Natural killer cell (primary cell): ENCODE results near the gene CCSER2. TPM values are rescaled to one million over a fixed set of nuclear protein-coding genes. Genes with fewer than 3 reads are reported as not detected.
"Not testable (repeated sequence)": the region's sequence is repeated elsewhere in the genome, so short reads cannot be mapped to it uniquely, and the experiment has no call there.

Experiments
- ATAC-seq, 3 donors: fragments of 150-1000 bp in 2 of 3; fragments of 200-7000 bp in 1 of 3; cut with Tn5 transposase; 1 replicate in 1 of 3; 2 replicates in 2 of 3; pipeline ENCODE4 v1.10.0; 2021; ENCODE audit warnings: mild to moderate bottlenecking in 2 of 3, moderate library complexity in 2 of 3
- DNase-seq, 2 donors: peaks; one replicate each; pipeline versions ENCODE4 v3.0.0 to v3.0.0-alpha.2; 2013 to 2021; ENCODE audit warnings: mixed read lengths in 1 of 2
- H3K27ac ChIP-seq: one replicate; pipeline ENCODE4 v1.5.1; 2013; ENCODE audit warnings: mild to moderate bottlenecking, low read length
- H3K27me3 ChIP-seq: one replicate; pipeline ENCODE4 v1.6.1; 2013; ENCODE audit warnings: low read length; ENCODE audit not compliant: control insufficient read depth, insufficient read depth
- H3K36me3 ChIP-seq: one replicate; pipeline ENCODE4 v1.6.1; 2013; ENCODE audit warnings: low read length; ENCODE audit not compliant: control insufficient read depth, insufficient read depth
- H3K4me1 ChIP-seq: one replicate; pipeline ENCODE4 v1.6.1; 2013; ENCODE audit warnings: low read length; ENCODE audit not compliant: control insufficient read depth, insufficient read depth
- H3K4me3 ChIP-seq: one replicate; pipeline ENCODE4 v1.5.1; 2013; ENCODE audit warnings: low read length
- H3K9me3 ChIP-seq: one replicate; pipeline ENCODE4 v1.6.1; 2013; ENCODE audit warnings: low read length; ENCODE audit not compliant: control insufficient read depth, insufficient read depth
- H3K27ac Mint-ChIP-seq, 2 donors: one replicate each; pipeline ENCODE4 v1.8.0; 2022; ENCODE audit warnings: mild to moderate bottlenecking in 2 of 2, mixed read lengths in 2 of 2, moderate library complexity in 1 of 2
- H3K27me3 Mint-ChIP-seq, 2 donors: one replicate each; pipeline ENCODE4 v1.8.0; 2022; ENCODE audit warnings: low read depth in 2 of 2, mixed read lengths in 2 of 2
- H3K36me3 Mint-ChIP-seq: one replicate; pipeline ENCODE4 v1.8.0; 2022; ENCODE audit warnings: mixed read lengths
- H3K4me1 Mint-ChIP-seq, 2 donors: one replicate each; pipeline ENCODE4 v1.8.0; 2022; ENCODE audit warnings: mixed read lengths in 2 of 2
- H3K4me3 Mint-ChIP-seq: one replicate; pipeline ENCODE4 v1.8.0; 2022; ENCODE audit warnings: mild to moderate bottlenecking, moderate library complexity, mixed read lengths
- H3K9me3 Mint-ChIP-seq, 2 donors: one replicate each; pipeline ENCODE4 v1.8.0; 2022; ENCODE audit warnings: mixed read lengths in 2 of 2
- CTCF ChIP-seq: fragments of 200-600 bp; IDR thresholded peaks from one replicate; pipeline ENCODE4 v1.8.0; 2022; ENCODE audit warnings: antibody characterized with exemption
- WGBS: methylation state at CpG from one replicate; pipeline ENCODE4 v1.1.7; 2013; ENCODE audit warnings: missing lambda C conversion rate; ENCODE audit not compliant: insufficient coverage; 5-methylcytosine and 5-hydroxymethylcytosine counted together
- intact Hi-C: fragments of 100-400 bp; cut with micrococcal nuclease; formaldehyde crosslinking; loops from one replicate; pipeline ENCODE4 v1.14.2; 2022
- total RNA-seq, 4 donors: library from RNA; stranded (reverse); fragments of 120-200 nt in 1 of 4; gene quantifications; one replicate each; pipeline versions ENCODE4 v1.2.3 to v1.2.4, GENCODE V29; 2013 to 2022

Gene CCSER2
- total RNA-seq, 3 donors from 2014 or later (not counting 1 experiment from before 2014, with no cell fraction given), result 125 to 158 (median 146) TPM

- no peak overlapping the region for H3K4me3 ChIP-seq
- Mint-ChIP-seq H3K27ac (peak overlapping the region; percentile 1 to 6), H3K9me3 (no peaks in the 10 kb centered on the region), H3K4me1 (peaks cover 36 to 58% of the 10 kb centered on the region in 2 donors), H3K4me3 (no peak overlapping the region), H3K36me3 (no peaks in the 10 kb centered on the region), H3K27me3 (no peaks in the 10 kb centered on the region)
- ATAC-seq (no peak), DNase-seq (no peak)
- H3K27ac ChIP-seq, result no peak overlapping the region
- no peaks in the 10 kb centered on the region for H3K27me3 ChIP-seq
- no peaks in the 10 kb centered on the region for H3K9me3 ChIP-seq
- no peaks in the 10 kb centered on the region for H3K4me1 ChIP-seq
- H3K36me3 ChIP-seq, result no peaks in the 10 kb centered on the region
- intact Hi-C loops, result no loop called here
- 100% methylated on average over 2 of the region's 5 CpGs for WGBS
- no peak for TF ChIP-seq CTCF
Measured at GRCh38 chr10:84432891-84433290, 104.5 kb downstream of the CCSER2 start.

- no peak overlapping the region for H3K4me3 Mint-ChIP-seq
- H3K27me3 Mint-ChIP-seq, result no peaks in the 10 kb centered on the region
- Histone ChIP-seq H3K27me3 (no peaks in the 10 kb centered on the region), H3K36me3 (peaks cover 18% of the 10 kb centered on the region), H3K9me3 (no peaks in the 10 kb centered on the region), H3K4me1 (no peaks in the 10 kb centered on the region), H3K27ac (no peak overlapping the region), H3K4me3 (no peak overlapping the region)
- H3K4me1 Mint-ChIP-seq, result peaks cover 11 to 18% of the 10 kb centered on the region in 2 donors
- DNase-seq (no peak), ATAC-seq (no peak)
- peaks cover 13% of the 10 kb centered on the region for H3K36me3 Mint-ChIP-seq
- intact Hi-C loops, result loop anchor here (10.0 kb wide), 1 partner anchor 94 kb away; no protein-coding TSS in a partner anchor
- TF ChIP-seq CTCF, result no peak
- no peaks in the 10 kb centered on the region for H3K9me3 Mint-ChIP-seq
- H3K27ac Mint-ChIP-seq, result peak overlapping the region; percentile 39 to 44
- WGBS, result 100% methylated on average over 1 of the region's 2 CpGs
Measured at GRCh38 chr10:84440781-84441180, 112.4 kb downstream of the CCSER2 start.

- Histone ChIP-seq H3K27ac (no peak overlapping the region), H3K27me3 (no peaks in the 10 kb centered on the region), H3K36me3 (peaks cover 6% of the 10 kb centered on the region), H3K9me3 (no peaks in the 10 kb centered on the region), H3K4me3 (no peak overlapping the region), H3K4me1 (no peaks in the 10 kb centered on the region)
- Mint-ChIP-seq H3K9me3 (no peaks in the 10 kb centered on the region), H3K27ac (peak overlapping the region in 1 of 2 donors; percentile 67), H3K36me3 (peaks cover 4% of the 10 kb centered on the region), H3K4me3 (no peak overlapping the region), H3K27me3 (no peaks in the 10 kb centered on the region), H3K4me1 (peaks cover 16 to 18% of the 10 kb centered on the region in 2 donors)
- intact Hi-C loops, result loop anchor here (10.0 kb wide), 1 partner anchor 87 kb away; no protein-coding TSS in a partner anchor
- ATAC-seq (no peak), DNase-seq (no peak)
- no peak for TF ChIP-seq CTCF
- 92% methylated on average over 8 of the region's 8 CpGs for WGBS
Measured at GRCh38 chr10:84447701-84448400, 119.5 kb downstream of the CCSER2 start.

GRCh38 chr10:84449351-84449750, 121.0 kb downstream of the CCSER2 start:
- peaks cover 23 to 26% of the 10 kb centered on the region in 2 donors for H3K4me1 Mint-ChIP-seq
- not testable (repeated sequence) for H3K27ac Mint-ChIP-seq, DNase-seq, H3K4me1 ChIP-seq, H3K27ac ChIP-seq, H3K36me3 Mint-ChIP-seq, H3K27me3 ChIP-seq, H3K27me3 Mint-ChIP-seq, H3K36me3 ChIP-seq, H3K4me3 Mint-ChIP-seq, H3K9me3 ChIP-seq, H3K4me3 ChIP-seq, ATAC-seq, H3K9me3 Mint-ChIP-seq
- intact Hi-C loops, result loop anchor here (10.0 kb wide), 1 partner anchor 85 kb away; no protein-coding TSS in a partner anchor
- WGBS, result 95% methylated on average over 7 of the region's 7 CpGs
